Gastroesophageal sphincter (tissue), 4 donors: ENCODE measurements around the gene GPR55. TPM values are rescaled to one million over a fixed set of nuclear protein-coding genes. Genes with fewer than 3 reads are reported as not detected.

Source experiments
- ATAC-seq: fragments of 150-250 bp; one replicate; pipeline ENCODE4 v1.9.1; 2016; ENCODE audit warnings: mild to moderate bottlenecking, moderate library complexity
- H3K27ac ChIP-seq, 4 donors: fragments of 200-600 bp; sonication (generic) in 3 of 4; 1 replicate in 3 of 4; 2 replicates in 1 of 4; pipeline ENCODE4 v1.5.1; 2016 to 2019
- H3K27me3 ChIP-seq: fragments of 200-600 bp; sonication (generic); one replicate; pipeline ENCODE4 v1.5.1; 2019
- H3K36me3 ChIP-seq, 2 donors: fragments of 200-600 bp; sonication (generic); one replicate each; pipeline ENCODE4 v1.5.1; 2019; ENCODE audit warnings: control low read depth in 1 of 2
- H3K4me1 ChIP-seq, 3 donors: fragments of 200-600 bp; sonication (generic); 1 replicate in 2 of 3; 2 replicates in 1 of 3; pipeline ENCODE4 v1.5.1; 2016 to 2019; ENCODE audit warnings: control low read depth in 2 of 3
- H3K4me3 ChIP-seq, 2 donors: fragments of 200-600 bp; sonication (generic); one replicate each; pipeline ENCODE4 v1.5.1; 2019; ENCODE audit warnings: mild to moderate bottlenecking in 1 of 2, moderate library complexity in 1 of 2
- H3K9me3 ChIP-seq, 3 donors: fragments of 200-600 bp; sonication (generic); one replicate each; pipeline ENCODE4 v1.5.1; 2017 to 2019; ENCODE audit warnings: control low read depth in 2 of 3
- EP300 ChIP-seq: sonication (generic); formaldehyde crosslinking; IDR thresholded peaks from one replicate; pipeline ENCODE4 v1.6.1; 2017; ENCODE audit warnings: antibody characterized with exemption, mild to moderate bottlenecking
- POLR2A ChIP-seq, 2 donors: fragments of 450-650 bp; IDR thresholded peaks; one replicate each; pipeline ENCODE4 v1.6.1; 2017; ENCODE audit warnings: antibody characterized with exemption in 2 of 2, mild to moderate bottlenecking in 2 of 2, moderate library complexity in 1 of 2
- POLR2AphosphoS5 ChIP-seq: sonication (generic); formaldehyde crosslinking; IDR thresholded peaks from one replicate; pipeline ENCODE4 v1.6.1; 2017; ENCODE audit warnings: antibody characterized with exemption
- WGBS, 2 donors: methylation state at CpG; one replicate each; pipeline ENCODE4 v1.1.5; 2018; ENCODE audit warnings: low coverage in 1 of 2; 5-methylcytosine and 5-hydroxymethylcytosine counted together
- total RNA-seq, 4 donors: library from RNA; depleted of rRNA; stranded (reverse); fragments of >200 nt; gene quantifications; one replicate each; pipeline ENCODE4 v1.1.0, GENCODE V29; 2016
- TF ChIP-seq, protein P1 (sequence below), 4 experiments: fragments of 200-600 bp in 2 of 4; fragments of 450-650 bp in 2 of 4; sonication (generic) in 1 of 4; IDR thresholded peaks; one replicate each; pipeline ENCODE4 v1.5.1; 2017 to 2019; ENCODE audit warnings: antibody characterized with exemption in 4 of 4, mild to moderate bottlenecking in 2 of 4, moderate library complexity in 2 of 4

The GPR55 gene
- total RNA-seq, 4 donors from 2014 or later, result 0.08 to 0.12 TPM; not detected in 2

DNA sequence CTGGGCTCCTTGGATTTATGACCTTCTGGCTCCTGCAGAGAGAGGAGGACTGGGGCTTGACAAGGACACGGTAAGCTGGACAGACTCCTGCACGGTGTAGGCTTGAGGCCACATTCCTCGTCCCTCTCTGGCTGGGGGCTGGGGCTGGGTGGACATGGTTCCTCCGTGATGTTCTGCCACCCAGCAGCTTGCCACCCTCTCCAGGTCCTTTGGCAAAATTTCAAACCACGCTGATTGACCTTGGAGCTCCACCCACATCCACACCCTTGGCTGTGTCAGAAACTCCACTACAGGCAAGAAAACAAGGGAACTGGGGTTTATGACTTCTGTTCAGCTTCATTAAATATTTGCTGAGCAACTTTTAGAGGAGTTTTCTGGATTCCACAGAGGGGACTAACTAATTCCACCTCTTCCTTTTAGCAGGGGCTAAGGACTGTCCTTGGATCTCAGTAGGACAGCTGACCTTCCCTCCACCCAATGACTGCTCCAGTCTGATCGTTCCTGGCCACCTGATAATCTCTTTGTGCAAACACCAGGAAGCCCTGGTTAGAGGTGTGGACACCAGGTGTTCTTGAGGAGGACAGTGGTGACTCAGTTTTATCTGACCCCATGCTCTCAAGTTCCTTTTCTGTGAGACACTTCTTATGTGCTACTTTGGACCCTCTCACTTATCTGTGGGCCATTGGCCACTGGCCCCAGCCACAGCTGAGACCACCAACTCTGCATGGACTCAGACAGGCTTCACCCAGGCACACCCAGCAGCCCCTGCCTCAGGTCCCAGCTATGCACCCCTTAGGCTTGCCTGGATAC is 29.3 kb downstream of the GPR55 start:
- Histone ChIP-seq H3K4me1 (no peaks in the 10 kb centered on the region), H3K36me3 (no peaks in the 10 kb centered on the region), H3K27ac (no peak overlapping the region), H3K4me3 (no peak overlapping the region), H3K9me3 (no peaks in the 10 kb centered on the region), H3K27me3 (peaks cover 13% of the 10 kb centered on the region)
- ATAC-seq, result no peak
- WGBS, 2 donors, result 56 to 78% methylated on average over 1 to 2 of the region's 6 CpGs
- TF ChIP-seq POLR2AphosphoS5 (no peak), EP300 (no peak), POLR2A (IDR thresholded peaks at IDR 0.05) (no peak)
- TF ChIP-seq, protein P1, sequence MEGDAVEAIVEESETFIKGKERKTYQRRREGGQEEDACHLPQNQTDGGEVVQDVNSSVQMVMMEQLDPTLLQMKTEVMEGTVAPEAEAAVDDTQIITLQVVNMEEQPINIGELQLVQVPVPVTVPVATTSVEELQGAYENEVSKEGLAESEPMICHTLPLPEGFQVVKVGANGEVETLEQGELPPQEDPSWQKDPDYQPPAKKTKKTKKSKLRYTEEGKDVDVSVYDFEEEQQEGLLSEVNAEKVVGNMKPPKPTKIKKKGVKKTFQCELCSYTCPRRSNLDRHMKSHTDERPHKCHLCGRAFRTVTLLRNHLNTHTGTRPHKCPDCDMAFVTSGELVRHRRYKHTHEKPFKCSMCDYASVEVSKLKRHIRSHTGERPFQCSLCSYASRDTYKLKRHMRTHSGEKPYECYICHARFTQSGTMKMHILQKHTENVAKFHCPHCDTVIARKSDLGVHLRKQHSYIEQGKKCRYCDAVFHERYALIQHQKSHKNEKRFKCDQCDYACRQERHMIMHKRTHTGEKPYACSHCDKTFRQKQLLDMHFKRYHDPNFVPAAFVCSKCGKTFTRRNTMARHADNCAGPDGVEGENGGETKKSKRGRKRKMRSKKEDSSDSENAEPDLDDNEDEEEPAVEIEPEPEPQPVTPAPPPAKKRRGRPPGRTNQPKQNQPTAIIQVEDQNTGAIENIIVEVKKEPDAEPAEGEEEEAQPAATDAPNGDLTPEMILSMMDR (IDR thresholded peaks at IDR 0.05), result no peak

DNA sequence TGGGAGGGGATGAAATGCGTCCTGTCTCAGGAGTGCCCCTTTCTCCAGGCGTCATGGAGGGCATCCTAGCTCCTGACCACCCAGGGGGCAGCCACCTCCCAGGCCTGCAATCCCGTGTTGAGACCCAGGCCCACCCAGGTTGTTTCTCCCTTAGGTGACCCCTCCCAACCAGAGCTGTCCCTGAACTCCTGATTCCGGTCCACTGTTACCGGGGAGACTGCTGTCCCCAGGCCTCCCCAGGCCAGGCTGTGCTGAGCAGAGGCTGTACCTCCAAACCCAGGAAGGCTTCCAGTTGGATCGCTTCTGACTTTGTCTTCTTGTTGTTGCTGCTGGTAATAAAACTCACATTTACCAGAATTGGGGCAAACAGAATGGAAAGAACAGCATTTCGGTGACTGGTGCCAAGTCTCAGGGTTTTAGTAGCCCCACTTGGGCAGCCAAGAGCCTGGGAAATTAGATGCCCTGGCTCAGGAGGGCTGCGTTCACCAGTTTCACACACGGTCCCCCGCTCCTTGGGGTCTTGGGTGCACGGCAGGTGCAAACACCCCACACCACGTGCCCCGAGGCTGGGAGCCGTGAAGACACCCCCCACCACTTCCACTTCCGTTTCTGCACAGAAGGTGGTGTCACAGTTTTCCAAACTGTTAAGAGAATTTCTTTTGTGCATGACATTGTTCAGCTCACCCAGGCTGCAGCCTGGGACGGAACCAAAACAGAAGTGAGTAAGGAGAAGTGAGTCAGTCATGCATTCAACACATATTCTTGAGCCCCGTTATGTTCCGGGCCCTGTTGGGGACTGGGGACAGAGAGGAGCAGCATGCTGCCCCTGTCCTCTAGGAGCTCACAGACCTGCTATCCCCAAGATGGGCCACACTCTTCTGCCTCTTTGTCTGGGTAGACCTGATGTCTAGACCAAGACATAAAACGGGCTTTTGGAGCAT is 30.9 kb downstream of the GPR55 start:
- H3K27ac ChIP-seq, result no peak overlapping the region
- WGBS, 2 donors, result 73% methylated on average over 3 of the region's 19 CpGs; no CpG with 5 or more reads in 1 of the 2 donors
- H3K4me1 ChIP-seq, result no peaks in the 10 kb centered on the region
- H3K27me3 ChIP-seq, result peaks cover 8% of the 10 kb centered on the region
- ATAC-seq, result no peak
- no peaks in the 10 kb centered on the region for H3K36me3 ChIP-seq
- TF ChIP-seq, protein P1 (IDR thresholded peaks at IDR 0.05), result no peak
- TF ChIP-seq EP300 (no peak), POLR2AphosphoS5 (no peak), POLR2A (IDR thresholded peaks at IDR 0.05) (no peak)
- H3K9me3 ChIP-seq, result no peaks in the 10 kb centered on the region
- H3K4me3 ChIP-seq, result no peak overlapping the region

DNA sequence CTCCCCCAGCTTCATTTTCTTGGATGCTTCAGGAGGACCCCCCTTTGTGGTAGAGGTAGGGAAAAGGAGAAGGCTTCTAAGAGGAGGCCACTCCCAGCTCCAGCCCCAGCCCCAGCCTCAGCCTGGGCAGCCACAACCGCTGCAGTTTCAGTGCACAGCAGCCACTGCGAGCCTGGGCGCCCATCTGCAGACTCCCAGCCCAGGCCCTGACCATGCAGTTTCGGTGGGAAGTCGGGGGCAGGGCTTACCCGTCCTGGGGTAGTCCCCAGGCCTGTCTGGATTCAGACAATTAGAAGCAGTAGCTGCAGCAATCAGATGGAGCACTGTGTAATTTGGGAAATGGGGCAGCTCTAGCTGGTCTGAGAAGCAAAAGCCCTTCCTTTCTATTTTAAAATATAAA is 31.7 kb downstream of the GPR55 start:
- TF ChIP-seq, protein P1 (IDR thresholded peaks at IDR 0.05), result no peak
- TF ChIP-seq POLR2AphosphoS5 (no peak), EP300 (no peak), POLR2A (IDR thresholded peaks at IDR 0.05) (no peak)
- H3K27ac ChIP-seq, result no peak overlapping the region
- no peak overlapping the region for H3K4me3 ChIP-seq
- no peaks in the 10 kb centered on the region for H3K36me3 ChIP-seq
- H3K4me1 ChIP-seq, result no peaks in the 10 kb centered on the region
- no peak for ATAC-seq
- H3K9me3 ChIP-seq, result no peaks in the 10 kb centered on the region
- peaks cover 8% of the 10 kb centered on the region for H3K27me3 ChIP-seq
- no CpG with 5 or more reads among the region's 6 CpGs for WGBS, 2 donors

DNA sequence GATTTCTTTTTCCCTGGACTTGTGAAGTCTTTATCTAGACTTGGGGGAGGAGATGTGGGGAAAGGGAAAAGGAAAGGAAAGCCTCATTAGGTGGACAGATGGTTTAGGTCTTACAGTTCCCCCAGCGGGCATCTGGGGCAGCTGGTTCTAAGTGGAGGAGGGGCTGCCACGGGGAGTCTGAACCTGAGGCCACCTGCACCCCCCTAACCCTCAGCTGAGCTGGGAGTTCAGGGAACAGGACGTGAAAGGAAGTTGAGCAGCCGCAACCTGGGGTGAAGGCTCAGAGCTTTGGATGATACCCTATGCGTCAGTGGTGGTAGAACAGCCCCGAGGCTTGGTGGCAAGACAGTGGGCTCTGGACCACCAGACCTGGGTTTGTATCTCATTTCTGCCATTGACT is 33.5 kb downstream of the GPR55 start:
- no peak for ATAC-seq
- H3K27ac ChIP-seq, result peak overlapping the region in 1 of 4 donors; percentile 25
- no peaks in the 10 kb centered on the region for H3K9me3 ChIP-seq
- no peak overlapping the region for H3K4me3 ChIP-seq
- TF ChIP-seq POLR2AphosphoS5, result no peak
- TF ChIP-seq POLR2A (IDR thresholded peaks at IDR 0.05), result no peak
- TF ChIP-seq, protein P1 (IDR thresholded peaks at IDR 0.05), result no peak
- no peak for TF ChIP-seq EP300
- no peaks in the 10 kb centered on the region for H3K36me3 ChIP-seq
- H3K27me3 ChIP-seq, result peaks cover 8% of the 10 kb centered on the region
- no peaks in the 10 kb centered on the region for H3K4me1 ChIP-seq
- WGBS, 2 donors, result 43 to 68% methylated on average over 3 to 5 of the region's 6 CpGs
